Nasal cavity respiratory epithelium epithelial cell of viscerocranial mucosa (primary cell): Measurements from ENCODE around the gene TKFC. TPM values are rescaled to one million over a fixed set of nuclear protein-coding genes. Genes with fewer than 3 reads are reported as not detected.

ENCODE experiments used
- total RNA-seq: library from RNA; depleted of rRNA; stranded (reverse); fragments of >200 nt; gene quantifications from 2 replicates; pipeline ENCODE4 v1.2.3, GENCODE V29; 2014

Gene TKFC, protein sequence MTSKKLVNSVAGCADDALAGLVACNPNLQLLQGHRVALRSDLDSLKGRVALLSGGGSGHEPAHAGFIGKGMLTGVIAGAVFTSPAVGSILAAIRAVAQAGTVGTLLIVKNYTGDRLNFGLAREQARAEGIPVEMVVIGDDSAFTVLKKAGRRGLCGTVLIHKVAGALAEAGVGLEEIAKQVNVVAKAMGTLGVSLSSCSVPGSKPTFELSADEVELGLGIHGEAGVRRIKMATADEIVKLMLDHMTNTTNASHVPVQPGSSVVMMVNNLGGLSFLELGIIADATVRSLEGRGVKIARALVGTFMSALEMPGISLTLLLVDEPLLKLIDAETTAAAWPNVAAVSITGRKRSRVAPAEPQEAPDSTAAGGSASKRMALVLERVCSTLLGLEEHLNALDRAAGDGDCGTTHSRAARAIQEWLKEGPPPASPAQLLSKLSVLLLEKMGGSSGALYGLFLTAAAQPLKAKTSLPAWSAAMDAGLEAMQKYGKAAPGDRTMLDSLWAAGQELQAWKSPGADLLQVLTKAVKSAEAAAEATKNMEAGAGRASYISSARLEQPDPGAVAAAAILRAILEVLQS
- total RNA-seq, result 27.5 and 32.1 TPM in 2 replicates

DNA sequence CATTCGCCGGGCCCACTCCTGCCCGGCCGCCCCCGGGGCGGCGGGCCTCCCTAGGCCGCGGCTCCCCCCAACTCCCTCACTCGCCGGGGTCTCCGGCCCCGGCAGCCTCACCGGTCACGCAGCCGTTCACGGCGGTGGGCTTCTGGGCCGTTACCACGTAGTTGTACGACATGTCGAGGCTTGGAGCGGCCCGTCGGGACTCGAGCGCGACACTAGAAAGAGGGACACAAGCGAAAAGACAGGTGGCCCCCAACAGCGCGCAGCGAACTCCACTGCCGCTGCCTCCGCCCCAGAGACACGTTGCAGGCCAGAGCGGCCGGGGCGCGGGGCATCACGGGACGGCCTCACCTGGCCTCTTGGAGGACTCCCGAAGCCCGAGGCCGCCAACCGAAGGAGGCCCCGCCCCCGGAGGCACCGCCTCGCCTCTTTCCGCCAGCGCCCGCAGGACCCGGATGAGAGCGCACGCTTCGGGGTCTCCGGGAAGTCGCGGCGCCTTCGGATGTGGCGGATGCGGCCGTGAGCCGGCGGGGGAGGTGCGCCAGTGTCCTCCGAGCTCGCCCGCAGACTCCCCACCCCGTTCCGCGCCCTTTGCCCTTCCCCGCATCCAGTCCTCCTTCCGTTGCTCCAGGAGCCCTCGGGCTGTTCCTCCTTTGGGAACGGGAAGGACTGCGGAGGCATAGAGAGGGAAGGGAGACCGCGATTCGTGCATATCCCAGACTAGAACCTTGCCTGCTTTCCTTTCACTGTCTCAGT, at the start of gene TKFC, which contains the start of gene DDB1:
TKFC (plus strand) TSS at position 432 of the 753 bp plus-strand sequence. CDS start 1,501 bp downstream, outside the sequence.
DDB1 (minus strand) TSS at position 309 of the 753 bp plus-strand sequence; CDS start at position 172, 137 bp downstream.

DNA sequence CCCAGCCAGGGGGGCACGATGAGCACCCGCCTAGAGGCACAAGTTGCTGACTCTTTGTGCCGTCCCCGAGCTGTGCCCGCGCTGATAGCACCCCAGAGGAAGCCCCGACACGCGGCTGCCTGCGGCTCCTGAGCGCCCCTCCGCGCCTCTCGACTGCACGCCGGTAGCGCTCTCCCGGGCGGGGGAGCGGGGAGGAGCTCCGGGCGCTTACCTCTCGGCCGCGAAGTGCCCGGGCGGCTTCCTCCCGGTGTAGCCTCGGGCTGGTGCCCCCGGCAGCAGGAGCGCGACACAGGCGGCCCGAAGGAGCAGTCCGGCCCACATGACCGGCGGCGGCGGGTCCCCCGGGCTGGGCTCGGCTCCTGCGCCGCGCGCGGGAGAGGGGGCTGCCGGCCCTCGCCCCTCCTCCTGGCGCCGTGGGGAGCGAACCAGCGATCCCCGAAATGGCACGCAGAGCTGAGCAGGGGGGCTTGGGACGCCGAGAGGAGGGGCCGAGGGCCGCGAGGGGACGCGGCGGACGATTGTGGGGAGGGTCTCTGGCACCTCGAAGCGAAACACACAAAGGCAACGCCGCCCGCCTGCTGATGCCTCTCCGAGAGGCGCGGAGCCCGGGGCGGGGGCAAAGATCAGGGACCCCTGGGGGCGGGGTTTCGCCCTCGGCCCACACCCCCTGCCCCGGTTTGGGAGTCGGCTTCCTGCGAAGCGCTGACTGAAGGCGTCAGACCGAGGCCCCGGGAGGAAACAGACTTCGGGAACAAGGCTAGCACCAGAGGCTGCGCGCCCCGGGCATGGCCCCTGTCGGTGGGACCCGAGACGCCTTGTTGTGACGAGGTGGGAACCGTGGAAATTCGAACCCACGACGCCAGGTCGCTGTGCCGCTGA, 38.1 kb upstream of the TKFC start, which contains the start of gene VWCE:
VWCE (minus strand) TSS at position 600 of the 879 bp plus-strand sequence; CDS start at position 321, 279 bp downstream.

DNA sequence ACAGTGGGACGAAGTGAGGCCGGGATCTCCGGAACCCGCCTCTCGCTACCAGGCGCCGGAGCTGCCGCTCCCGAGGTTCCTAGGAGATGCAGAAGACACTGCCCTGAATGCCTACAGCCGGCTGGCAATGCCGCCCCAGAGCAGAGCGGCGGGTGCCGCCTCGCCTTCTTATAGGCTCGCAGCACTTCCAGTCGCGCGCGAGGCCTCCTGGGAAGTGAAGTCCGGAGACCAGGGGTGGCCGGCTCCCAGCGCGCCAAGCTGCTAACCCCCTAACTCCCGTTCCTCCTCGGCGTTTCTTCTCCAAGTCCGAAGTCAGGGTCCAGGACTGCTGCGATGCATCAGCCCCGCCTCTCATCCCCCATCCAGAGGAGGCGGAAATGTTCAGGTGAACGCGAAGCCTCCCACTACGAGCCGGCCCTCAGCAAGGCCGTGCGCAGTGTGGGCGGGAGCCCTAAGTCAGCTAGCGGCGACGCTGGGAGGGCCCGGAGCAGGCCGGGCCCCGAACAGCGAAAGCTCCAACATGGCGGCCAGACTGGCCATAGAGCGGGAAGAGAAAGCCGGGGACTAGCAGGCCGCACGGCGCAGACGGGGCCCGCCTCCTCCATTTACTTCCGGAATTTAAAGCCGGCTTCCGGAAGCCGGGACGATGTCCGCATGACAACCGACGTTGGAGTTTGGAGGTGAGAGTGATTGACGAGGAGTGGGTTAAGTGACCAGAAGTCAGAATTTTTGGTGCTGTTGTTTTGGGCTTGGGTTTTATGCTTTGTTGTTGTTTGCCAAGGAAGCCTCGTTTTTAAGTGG, 28.9 kb downstream of the TKFC start, which contains the start of the genes CYB561A3 and TMEM138:
CYB561A3 (minus strand) TSS at position 142 of the 801 bp plus-strand sequence. CDS start 5,169 bp downstream, outside the sequence.
TMEM138 (plus strand) TSS at position 634 of the 801 bp plus-strand sequence. CDS start 2,017 bp downstream, outside the sequence.

Other genes starting within 250 kb of the TKFC start
- gene CD5, start 230.7 kb upstream of the TKFC start, total RNA-seq, result not detected in 2 replicates
- gene VPS37C, start 171.8 kb upstream of the TKFC start, total RNA-seq, result 12.0 and 13.2 TPM in 2 replicates
- gene PGA3, start 129.7 kb upstream of the TKFC start, total RNA-seq, result not detected in 2 replicates
- not detected in 2 replicates for gene PGA4, start 110.9 kb upstream of the TKFC start, total RNA-seq
- not detected in 2 replicates for gene PGA5, start 92.1 kb upstream of the TKFC start, total RNA-seq
- under 0.01 and 0.57 TPM in 2 replicates for gene VWCE, start 37.9 kb upstream of the TKFC start, total RNA-seq
- 186 and 202 TPM in 2 replicates for gene DDB1, start 123 bp upstream of the TKFC start, total RNA-seq
- gene CYB561A3, start 28.7 kb downstream of the TKFC start, total RNA-seq, result 36.2 and 108 TPM in 2 replicates
- gene TMEM138, start 29.1 kb downstream of the TKFC start, total RNA-seq, result 17.1 and 35.9 TPM in 2 replicates
- 7.9 and 11.4 TPM in 2 replicates for gene TMEM216, start 59.4 kb downstream of the TKFC start, total RNA-seq
- 15.0 and 24.6 TPM in 2 replicates for gene CPSF7, start 96.7 kb downstream of the TKFC start, total RNA-seq
- 23.9 and 28.0 TPM in 2 replicates for gene SDHAF2, start 96.9 kb downstream of the TKFC start, total RNA-seq
- under 0.01 TPM in 1 of 2 replicates, not detected in the other for gene LRRC10B, start 175.5 kb downstream of the TKFC start, total RNA-seq
- gene SYT7, start 247.8 kb downstream of the TKFC start, total RNA-seq, result 28.0 and 39.9 TPM in 2 replicates